Fibroblast of the aortic adventitia (primary cell): ENCODE measurements around the gene NTSR2. TPM values are rescaled to one million over a fixed set of nuclear protein-coding genes. Genes with fewer than 3 reads are reported as not detected.

ENCODE experiments used
- DNase-seq: peaks from one replicate; pipeline ENCODE4 v3.0.0-alpha.2; 2010; ENCODE audit warnings: low read depth
- H3K4me3 ChIP-seq: 2 replicates; pipeline ENCODE4 v1.5.1; 2011; ENCODE audit warnings: low read depth, mild to moderate bottlenecking, control low read depth, low read length, moderate library complexity
- CTCF ChIP-seq: IDR thresholded peaks from 2 replicates; pipeline ENCODE4 v1.5.1; 2011; ENCODE audit warnings: mild to moderate bottlenecking, low read length, control low read depth, inconsistent platforms; ENCODE audit not compliant: insufficient read depth
- total RNA-seq: library from RNA; depleted of rRNA; stranded (reverse); fragments of >200 nt; gene quantifications from 2 replicates; pipeline ENCODE4 v1.2.3, GENCODE V29; 2012; ENCODE audit warnings: low replicate concordance

NTSR2 gene
- total RNA-seq, 1 donor = not detected

- no peak for TF ChIP-seq CTCF
- H3K4me3 ChIP-seq = no peak overlapping the region
- DNase-seq = no peak
These were observed 39.1 kb downstream of the NTSR2 start for GRCh38 chr2:11630855-11631254.

GRCh38 chr2:11629851-11630250 is 40.1 kb downstream of the NTSR2 start:
- no peak overlapping the region for H3K4me3 ChIP-seq
- no peak for TF ChIP-seq CTCF
- no peak for DNase-seq

- TF ChIP-seq CTCF = no peak
- H3K4me3 ChIP-seq = no peak overlapping the region
- no peak for DNase-seq
These were observed 40.8 kb downstream of the NTSR2 start for GRCh38 chr2:11629215-11629614.

GRCh38 chr2:11628675-11629074 is 41.3 kb downstream of the NTSR2 start:
- no peak for DNase-seq
- H3K4me3 ChIP-seq = no peak overlapping the region
- TF ChIP-seq CTCF = no peak

GRCh38 chr2:11625671-11626070 is 44.3 kb downstream of the NTSR2 start:
- DNase-seq = no peak
- no peak overlapping the region for H3K4me3 ChIP-seq
- TF ChIP-seq CTCF = no peak

- H3K4me3 ChIP-seq = no peak overlapping the region
- DNase-seq = no peak
- no peak for TF ChIP-seq CTCF
These were observed 45.1 kb downstream of the NTSR2 start for GRCh38 chr2:11624893-11625292.

- no peak for TF ChIP-seq CTCF
- no peak for DNase-seq
- no peak overlapping the region for H3K4me3 ChIP-seq
These were observed 47.4 kb downstream of the NTSR2 start for GRCh38 chr2:11622611-11623010.
